ENCODE results near the gene GCHFR.

- no peak for TF ChIP-seq CTCF (IDR thresholded peaks at IDR 0.05; ENCODE audit: low read depth, low read length, missing input control)
- TF ChIP-seq YY1 (IDR thresholded peaks at IDR 0.05) = no peak
- TF ChIP-seq REST (IDR thresholded peaks at IDR 0.05) = no peak
- no peak for TF ChIP-seq ATF3 (IDR thresholded peaks at IDR 0.05)
- TF ChIP-seq MAX (IDR thresholded peaks at IDR 0.05) = no peak
- TF ChIP-seq HNF4G (IDR thresholded peaks at IDR 0.05) = no peak
- TF ChIP-seq TAF1 (conservative IDR thresholded peaks at IDR 0.05) = no peak
- TF ChIP-seq JUND (IDR thresholded peaks at IDR 0.05) = no peak
Measured at GRCh38 chr15:40721701-40722100, 42.2 kb upstream of the GCHFR start.
